ENCODE results near the gene PPP5C.
A peak's percentile ranks its signal among the peaks of the same experiment; 100 is the strongest.
"Not testable (repeated sequence)": the region's sequence is repeated elsewhere in the genome, so short reads cannot be mapped to it uniquely, and the experiment has no call there.

Gene PPP5C

DNA sequence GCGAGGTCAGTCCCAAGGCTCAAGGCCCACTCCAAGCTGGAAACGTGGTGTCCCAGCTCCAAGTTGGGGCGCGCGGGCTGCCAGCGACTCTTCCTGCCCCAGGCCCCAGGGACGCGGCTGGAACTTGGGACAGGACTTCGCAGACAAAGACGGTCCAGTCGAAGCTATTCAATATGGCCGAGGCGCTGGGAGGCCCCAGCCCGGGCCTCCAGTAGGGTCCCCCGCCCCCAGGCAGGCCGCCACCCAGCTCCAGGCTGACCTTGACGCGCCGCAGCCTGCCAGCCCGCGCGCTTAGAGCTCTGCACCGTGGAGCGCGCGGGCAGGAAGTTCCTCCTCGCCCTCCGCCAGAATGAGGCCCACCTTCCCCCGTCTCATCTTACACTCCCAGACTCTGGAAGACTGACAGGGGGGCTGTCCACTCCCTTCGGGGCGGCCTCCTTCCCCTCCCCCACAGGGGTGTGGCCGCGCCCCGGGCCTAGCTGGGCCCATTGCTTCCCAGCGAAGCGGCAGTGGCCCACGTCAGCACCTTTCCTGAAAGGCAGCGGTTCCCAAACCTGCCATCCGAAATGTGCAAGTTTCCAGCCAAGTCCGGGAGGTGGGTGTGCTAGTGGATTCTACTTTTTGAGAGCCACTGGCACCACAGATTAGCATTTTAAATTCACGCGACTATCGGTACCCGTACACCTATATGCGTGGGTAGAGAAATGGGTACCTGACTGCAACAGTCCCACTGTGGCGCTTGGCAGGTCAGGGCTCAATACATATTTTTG, 66.6 kb downstream of the PPP5C start, which contains the start of gene CCDC8:
Gene CCDC8 (minus strand): TSS at position 303 of the 770 bp plus-strand sequence. CDS start 754 bp downstream, outside the sequence.
- Histone ChIP-seq H3K4me3 (ENCODE audit: severe bottlenecking) (peak within 1 kb of the TSS; percentile 35), H3K36me3 (ENCODE audit: low read depth) (peaks cover 9% of the 10 kb centered on the region; the same call in 1 of the 2 replicates), H3K27ac (ENCODE audit: poor library complexity, severe bottlenecking) (peak within 1 kb of the TSS; percentile 59), H3K27me3 (ENCODE audit: insufficient read depth, poor library complexity, severe bottlenecking) (no peaks in the 10 kb centered on the region), H3K9me3 (ENCODE audit: severe bottlenecking) (no peaks in the 10 kb centered on the region), H3K4me1 (ENCODE audit: insufficient read depth, poor library complexity, severe bottlenecking) (peaks cover 7% of the 10 kb centered on the region)
- TF ChIP-seq, protein P1, sequence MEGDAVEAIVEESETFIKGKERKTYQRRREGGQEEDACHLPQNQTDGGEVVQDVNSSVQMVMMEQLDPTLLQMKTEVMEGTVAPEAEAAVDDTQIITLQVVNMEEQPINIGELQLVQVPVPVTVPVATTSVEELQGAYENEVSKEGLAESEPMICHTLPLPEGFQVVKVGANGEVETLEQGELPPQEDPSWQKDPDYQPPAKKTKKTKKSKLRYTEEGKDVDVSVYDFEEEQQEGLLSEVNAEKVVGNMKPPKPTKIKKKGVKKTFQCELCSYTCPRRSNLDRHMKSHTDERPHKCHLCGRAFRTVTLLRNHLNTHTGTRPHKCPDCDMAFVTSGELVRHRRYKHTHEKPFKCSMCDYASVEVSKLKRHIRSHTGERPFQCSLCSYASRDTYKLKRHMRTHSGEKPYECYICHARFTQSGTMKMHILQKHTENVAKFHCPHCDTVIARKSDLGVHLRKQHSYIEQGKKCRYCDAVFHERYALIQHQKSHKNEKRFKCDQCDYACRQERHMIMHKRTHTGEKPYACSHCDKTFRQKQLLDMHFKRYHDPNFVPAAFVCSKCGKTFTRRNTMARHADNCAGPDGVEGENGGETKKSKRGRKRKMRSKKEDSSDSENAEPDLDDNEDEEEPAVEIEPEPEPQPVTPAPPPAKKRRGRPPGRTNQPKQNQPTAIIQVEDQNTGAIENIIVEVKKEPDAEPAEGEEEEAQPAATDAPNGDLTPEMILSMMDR (IDR thresholded peaks at IDR 0.05; ENCODE audit: poor library complexity, severe bottlenecking): no peak
- ATAC-seq (ENCODE audit: low read depth) (peak; percentile 89), DNase-seq (ENCODE audit: low spot score) (peak; percentile 89)

DNA sequence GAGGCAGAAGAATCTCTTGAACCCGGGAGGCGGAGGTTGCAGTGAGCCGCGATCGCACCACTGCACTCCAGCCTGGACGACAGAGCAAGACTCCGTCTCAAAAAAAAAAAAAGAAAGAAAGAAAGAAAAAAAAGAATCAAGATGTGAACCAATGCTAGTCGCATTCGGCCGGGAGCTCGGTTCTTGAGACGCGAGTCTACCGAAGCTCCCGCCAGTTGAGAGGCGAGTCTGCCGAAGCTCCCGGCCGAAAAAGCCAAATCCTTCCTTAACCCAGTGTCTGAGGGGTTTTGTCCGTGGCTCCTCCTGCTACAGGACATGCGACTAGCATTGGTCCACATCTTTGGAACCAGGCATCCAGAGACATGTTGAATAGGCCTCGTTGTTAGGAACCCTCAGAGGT, 68.0 kb downstream of the PPP5C start:
- not testable (repeated sequence) for H3K4me1 ChIP-seq (ENCODE audit: insufficient read depth, poor library complexity, severe bottlenecking); H3K9me3 ChIP-seq (ENCODE audit: severe bottlenecking); H3K4me3 ChIP-seq (ENCODE audit: severe bottlenecking); DNase-seq (ENCODE audit: low spot score); H3K27ac ChIP-seq (ENCODE audit: poor library complexity, severe bottlenecking); H3K27me3 ChIP-seq (ENCODE audit: insufficient read depth, poor library complexity, severe bottlenecking); H3K36me3 ChIP-seq (ENCODE audit: low read depth); ATAC-seq (ENCODE audit: low read depth)

DNA sequence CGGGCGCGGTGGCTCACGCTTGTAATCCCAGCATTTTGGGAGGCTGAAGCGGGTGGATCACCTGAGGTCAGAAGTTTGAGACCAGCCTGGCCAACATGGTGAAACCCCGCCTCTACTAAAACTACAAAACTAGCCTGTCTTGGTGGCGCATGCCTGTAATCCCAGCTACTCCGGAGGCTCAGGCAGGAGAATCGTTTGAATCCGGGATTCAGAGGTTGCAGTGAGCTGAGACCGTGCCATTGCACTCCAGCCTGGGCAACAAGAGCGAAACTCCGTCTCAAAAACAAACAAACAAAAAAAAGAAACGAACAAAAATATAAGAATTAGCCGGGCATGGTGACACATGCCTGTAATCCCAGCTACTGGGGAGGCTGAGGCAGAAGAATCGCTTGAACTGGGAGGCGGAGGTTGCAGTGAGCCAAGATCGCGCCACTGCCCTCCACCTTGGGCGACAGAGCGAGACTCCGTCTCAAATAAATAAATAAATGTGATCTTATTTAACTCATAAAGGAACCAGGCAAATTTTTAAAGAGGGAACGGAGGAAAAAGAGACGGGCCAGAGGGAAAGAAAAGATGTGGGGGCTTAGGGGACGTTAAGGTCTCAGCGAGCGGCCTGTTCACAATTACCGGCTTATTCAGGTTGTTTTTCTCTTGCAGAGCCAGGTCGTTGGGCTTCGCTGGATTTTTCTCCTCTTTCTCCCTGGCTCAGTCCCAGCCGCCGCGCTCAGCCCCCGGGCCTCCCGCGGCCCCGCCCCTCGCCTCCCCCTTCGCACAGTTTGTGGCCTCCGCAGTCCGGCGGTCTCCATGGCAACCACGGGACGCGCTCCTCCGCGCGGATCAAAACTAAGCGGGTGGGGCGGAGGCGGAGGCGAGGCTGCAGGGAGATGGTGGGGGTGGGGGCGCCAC, 69.2 kb downstream of the PPP5C start:
- not testable (repeated sequence) for H3K9me3 ChIP-seq (ENCODE audit: severe bottlenecking); H3K4me1 ChIP-seq (ENCODE audit: insufficient read depth, poor library complexity, severe bottlenecking); H3K36me3 ChIP-seq (ENCODE audit: low read depth); H3K27me3 ChIP-seq (ENCODE audit: insufficient read depth, poor library complexity, severe bottlenecking); H3K27ac ChIP-seq (ENCODE audit: poor library complexity, severe bottlenecking)
- H3K4me3 ChIP-seq (ENCODE audit: severe bottlenecking): peak overlapping the region; percentile 20
- DNase-seq (ENCODE audit: low spot score) (peak; percentile 80), ATAC-seq (ENCODE audit: low read depth) (peak; percentile 29)

DNA sequence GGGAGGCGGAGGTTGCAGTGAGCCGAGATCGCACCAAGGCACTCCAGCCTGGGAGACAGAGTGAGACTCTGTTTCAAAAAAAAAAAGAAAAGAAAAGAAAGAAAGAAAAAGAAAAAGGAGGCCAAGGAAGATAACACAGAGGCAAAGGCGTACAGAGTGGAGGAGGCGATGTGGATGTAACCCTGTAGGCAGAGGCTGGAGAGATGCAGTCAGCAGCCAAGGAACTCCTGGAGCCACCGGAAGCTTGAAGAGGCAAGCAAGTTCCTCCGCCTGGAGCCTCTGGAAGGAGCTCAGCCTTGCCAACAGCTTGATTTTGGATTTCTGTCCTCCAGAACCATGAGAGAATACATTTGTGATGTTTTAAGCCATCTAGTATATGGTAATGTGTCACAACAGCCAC, 73.2 kb downstream of the PPP5C start:
- H3K9me3 ChIP-seq (ENCODE audit: severe bottlenecking): no peaks in the 10 kb centered on the region
- no peaks in the 10 kb centered on the region for H3K27me3 ChIP-seq (ENCODE audit: insufficient read depth, poor library complexity, severe bottlenecking)
- H3K4me1 ChIP-seq (ENCODE audit: insufficient read depth, poor library complexity, severe bottlenecking): peaks cover 7% of the 10 kb centered on the region
- no peak overlapping the region for H3K4me3 ChIP-seq (ENCODE audit: severe bottlenecking)
- H3K36me3 ChIP-seq (ENCODE audit: low read depth): no peaks in the 10 kb centered on the region
- TF ChIP-seq, protein P1 (IDR thresholded peaks at IDR 0.05; ENCODE audit: poor library complexity, severe bottlenecking): no peak
- DNase-seq (ENCODE audit: low spot score): no peak
- no peak for ATAC-seq (ENCODE audit: low read depth)
- H3K27ac ChIP-seq (ENCODE audit: poor library complexity, severe bottlenecking): no peak overlapping the region

DNA sequence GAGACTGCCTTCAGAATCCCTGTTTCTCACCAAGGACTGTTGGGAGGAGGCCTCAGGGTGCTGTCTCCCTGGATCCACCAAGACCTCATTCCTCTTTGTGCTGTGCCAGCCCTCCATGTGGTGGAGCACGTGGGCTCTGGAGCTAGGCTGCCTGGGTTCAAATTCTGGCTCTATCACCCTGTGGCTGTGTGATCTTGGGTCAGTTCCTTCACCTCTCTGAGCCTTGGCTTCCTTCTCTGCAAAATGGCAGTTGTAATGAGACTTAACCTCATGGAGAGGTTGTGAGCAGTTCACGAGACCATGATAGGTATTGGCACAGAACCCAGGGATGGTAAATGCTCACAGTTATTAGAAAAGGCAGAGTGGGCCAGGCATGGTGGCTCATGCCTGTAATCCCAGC, 75.5 kb downstream of the PPP5C start:
- Histone ChIP-seq H3K4me3 (ENCODE audit: severe bottlenecking) (no peak overlapping the region), H3K36me3 (ENCODE audit: low read depth) (no peaks in the 10 kb centered on the region), H3K27me3 (ENCODE audit: insufficient read depth, poor library complexity, severe bottlenecking) (no peaks in the 10 kb centered on the region), H3K4me1 (ENCODE audit: insufficient read depth, poor library complexity, severe bottlenecking) (no peaks in the 10 kb centered on the region), H3K27ac (ENCODE audit: poor library complexity, severe bottlenecking) (no peak overlapping the region), H3K9me3 (ENCODE audit: severe bottlenecking) (no peaks in the 10 kb centered on the region)
- TF ChIP-seq, protein P1 (IDR thresholded peaks at IDR 0.05; ENCODE audit: poor library complexity, severe bottlenecking): no peak
- ATAC-seq (ENCODE audit: low read depth) (no peak), DNase-seq (ENCODE audit: low spot score) (no peak)
